Vagina (tissue), 2 donors: ENCODE measurements around the gene AKAP6.

Source experiments
- POLR2A ChIP-seq, 2 donors: fragments of 450-650 bp; IDR thresholded peaks; one replicate each; pipeline ENCODE4 v1.6.1; 2017; ENCODE audit warnings: antibody characterized with exemption in 2 of 2, mild to moderate bottlenecking in 2 of 2, moderate library complexity in 2 of 2
- POLR2AphosphoS5 ChIP-seq, 2 donors: sonication (generic); formaldehyde crosslinking; IDR thresholded peaks; one replicate each; pipeline ENCODE4 v1.9.0; 2017; ENCODE audit warnings: antibody characterized with exemption in 2 of 2, mild to moderate bottlenecking in 2 of 2, low read depth in 1 of 2; ENCODE audit not compliant: insufficient read depth in 1 of 2
- TF ChIP-seq, protein P1 (sequence below), 3 experiments: fragments of 450-650 bp in 2 of 3; fragments of 200-600 bp in 1 of 3; sonication (generic) in 1 of 3; IDR thresholded peaks; one replicate each; pipeline ENCODE4 v1.5.1; 2017 to 2019; ENCODE audit warnings: antibody characterized with exemption in 3 of 3, mild to moderate bottlenecking in 2 of 3, moderate library complexity in 2 of 3

DNA sequence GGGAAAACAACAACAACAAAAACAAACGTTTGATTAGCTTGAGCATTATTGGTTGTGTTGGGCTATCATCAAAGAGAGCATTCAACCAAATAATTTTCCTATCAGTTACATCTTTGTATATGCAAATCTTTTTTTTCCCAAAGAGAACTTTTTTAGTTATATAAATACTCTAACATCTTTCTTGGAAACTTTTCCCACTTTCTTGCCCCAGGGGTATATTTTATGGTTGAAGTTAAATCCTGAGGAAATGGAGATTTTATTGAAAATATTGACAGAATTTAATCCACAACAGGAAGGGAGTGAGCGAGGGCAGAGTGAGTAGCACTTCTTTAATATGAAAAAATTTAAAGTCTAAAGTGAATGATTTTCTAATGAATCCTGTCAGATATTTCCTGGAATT lies 488.7 kb downstream of the AKAP6 start:
- TF ChIP-seq, protein P1, sequence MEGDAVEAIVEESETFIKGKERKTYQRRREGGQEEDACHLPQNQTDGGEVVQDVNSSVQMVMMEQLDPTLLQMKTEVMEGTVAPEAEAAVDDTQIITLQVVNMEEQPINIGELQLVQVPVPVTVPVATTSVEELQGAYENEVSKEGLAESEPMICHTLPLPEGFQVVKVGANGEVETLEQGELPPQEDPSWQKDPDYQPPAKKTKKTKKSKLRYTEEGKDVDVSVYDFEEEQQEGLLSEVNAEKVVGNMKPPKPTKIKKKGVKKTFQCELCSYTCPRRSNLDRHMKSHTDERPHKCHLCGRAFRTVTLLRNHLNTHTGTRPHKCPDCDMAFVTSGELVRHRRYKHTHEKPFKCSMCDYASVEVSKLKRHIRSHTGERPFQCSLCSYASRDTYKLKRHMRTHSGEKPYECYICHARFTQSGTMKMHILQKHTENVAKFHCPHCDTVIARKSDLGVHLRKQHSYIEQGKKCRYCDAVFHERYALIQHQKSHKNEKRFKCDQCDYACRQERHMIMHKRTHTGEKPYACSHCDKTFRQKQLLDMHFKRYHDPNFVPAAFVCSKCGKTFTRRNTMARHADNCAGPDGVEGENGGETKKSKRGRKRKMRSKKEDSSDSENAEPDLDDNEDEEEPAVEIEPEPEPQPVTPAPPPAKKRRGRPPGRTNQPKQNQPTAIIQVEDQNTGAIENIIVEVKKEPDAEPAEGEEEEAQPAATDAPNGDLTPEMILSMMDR (IDR thresholded peaks at IDR 0.05): no peak
- TF ChIP-seq POLR2A (IDR thresholded peaks at IDR 0.05) (no peak), POLR2AphosphoS5 (IDR thresholded peaks at IDR 0.05; ENCODE audit: insufficient read depth in 1 of 2, low read depth in 1 of 2) (no peak)
